DMS53 treated with DMSO at 0.1 percent for 48 hours (cell line): ENCODE measurements around the gene DENND6B.
"Not testable (repeated sequence)": the region's sequence is repeated elsewhere in the genome, so short reads cannot be mapped to it uniquely, and the experiment has no call there.

ENCODE experiments used
- DNase-seq: peaks from one replicate; lab custom pipeline; 2025; ENCODE audit not compliant: unreplicated experiment; lab: John Stamatoyannopoulos, UW

Gene DENND6B, protein sequence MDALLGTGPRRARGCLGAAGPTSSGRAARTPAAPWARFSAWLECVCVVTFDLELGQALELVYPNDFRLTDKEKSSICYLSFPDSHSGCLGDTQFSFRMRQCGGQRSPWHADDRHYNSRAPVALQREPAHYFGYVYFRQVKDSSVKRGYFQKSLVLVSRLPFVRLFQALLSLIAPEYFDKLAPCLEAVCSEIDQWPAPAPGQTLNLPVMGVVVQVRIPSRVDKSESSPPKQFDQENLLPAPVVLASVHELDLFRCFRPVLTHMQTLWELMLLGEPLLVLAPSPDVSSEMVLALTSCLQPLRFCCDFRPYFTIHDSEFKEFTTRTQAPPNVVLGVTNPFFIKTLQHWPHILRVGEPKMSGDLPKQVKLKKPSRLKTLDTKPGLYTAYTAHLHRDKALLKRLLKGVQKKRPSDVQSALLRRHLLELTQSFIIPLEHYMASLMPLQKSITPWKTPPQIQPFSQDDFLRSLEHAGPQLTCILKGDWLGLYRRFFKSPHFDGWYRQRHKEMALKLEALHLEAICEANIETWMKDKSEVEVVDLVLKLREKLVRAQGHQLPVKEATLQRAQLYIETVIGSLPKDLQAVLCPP

DNA sequence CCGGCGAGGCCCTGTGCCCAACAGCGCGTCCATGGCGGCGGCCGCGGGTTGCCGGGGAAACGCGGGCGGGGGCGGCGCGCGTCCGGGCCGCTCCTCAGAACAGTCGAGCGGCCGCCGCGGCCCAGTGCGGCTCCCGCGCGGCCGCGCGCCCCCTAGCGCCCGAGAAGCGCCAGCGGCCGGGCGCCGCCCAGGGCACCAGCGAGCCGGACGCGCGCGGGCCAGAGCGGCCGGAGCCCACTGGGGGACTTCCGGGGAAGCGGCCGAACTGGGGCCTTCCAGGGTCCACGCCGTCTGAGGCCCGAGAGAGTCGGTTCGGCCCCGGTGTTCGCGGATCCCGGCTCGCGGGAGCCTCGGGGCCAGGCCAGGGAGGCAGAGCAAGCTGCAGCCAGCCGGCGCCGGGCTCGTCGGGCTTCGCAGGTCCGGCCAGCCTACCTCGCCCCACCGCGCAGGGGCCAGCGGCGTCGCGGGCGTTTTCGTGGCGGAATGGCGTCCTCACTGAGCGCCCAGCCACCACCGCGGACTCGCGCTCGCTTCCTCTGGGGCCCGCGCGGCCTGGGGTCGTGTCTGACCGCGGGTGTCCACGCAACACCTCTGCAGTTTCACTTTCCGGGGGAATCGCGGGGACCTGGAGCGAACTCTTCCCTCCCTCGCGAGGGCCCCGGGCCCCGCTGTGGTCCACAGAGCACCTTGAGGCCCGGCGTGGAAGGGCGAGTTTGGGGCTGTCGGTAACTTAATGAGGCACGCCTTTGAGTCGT, at the start of gene DENND6B:
Gene DENND6B (minus strand): TSS at position 57 of the 755 bp plus-strand sequence. CDS start 24 bp downstream, at position 33.
- peak; percentile 47 for DNase-seq

DNA sequence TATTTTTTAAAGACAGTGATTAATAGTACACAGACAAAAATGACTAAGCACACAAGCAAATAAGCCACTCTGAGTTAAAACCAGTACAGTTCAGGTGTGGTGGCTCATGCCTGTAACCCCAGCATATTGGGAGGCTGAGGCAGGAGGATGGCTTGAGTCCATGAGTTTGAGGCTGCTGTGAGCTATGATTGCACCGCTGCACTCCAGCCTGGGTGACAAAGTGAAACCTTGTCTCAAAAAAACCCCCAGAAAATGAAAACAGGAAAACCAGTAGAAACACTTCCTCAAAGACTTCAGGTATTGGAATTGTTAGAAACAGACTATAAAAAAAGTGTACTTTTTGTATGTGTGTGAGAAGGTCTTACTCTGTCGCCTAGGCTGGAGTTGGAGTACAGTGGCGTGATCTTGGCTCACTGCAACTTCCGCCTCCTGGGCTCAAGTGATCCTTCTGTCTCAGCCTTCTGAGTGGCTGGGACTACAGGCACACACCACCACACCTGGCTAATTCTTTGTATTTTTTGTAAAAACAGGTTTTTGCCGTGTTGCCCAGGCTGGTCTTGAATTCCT, 49.4 kb upstream of the DENND6B start:
- DNase-seq: no peak

DNA sequence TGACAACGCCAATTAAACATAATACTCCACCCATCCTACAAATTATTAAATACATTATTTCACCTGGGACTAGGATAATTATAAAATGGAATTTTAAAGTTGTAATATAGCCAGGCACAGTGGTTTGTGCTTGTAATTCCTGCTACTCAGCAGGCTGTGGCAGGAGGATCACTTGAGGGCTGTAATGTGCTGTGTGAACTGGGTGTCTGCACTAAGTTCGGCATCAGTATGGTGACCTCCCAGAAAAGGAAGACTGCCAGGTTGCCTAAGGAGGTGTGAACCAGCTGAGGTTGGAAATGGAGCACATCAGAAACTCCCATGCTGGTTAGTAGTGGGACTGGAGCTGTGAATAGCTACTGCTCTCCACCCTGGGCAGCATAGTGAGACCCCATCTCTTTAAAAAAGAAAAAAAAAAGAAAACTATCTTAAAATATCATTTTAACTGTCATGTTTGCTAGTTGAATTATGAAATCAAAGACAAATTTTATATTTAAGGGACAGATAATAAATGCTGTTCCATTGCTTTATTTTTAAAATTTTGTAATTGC, 44.4 kb upstream of the DENND6B start:
- no peak for DNase-seq

DNA sequence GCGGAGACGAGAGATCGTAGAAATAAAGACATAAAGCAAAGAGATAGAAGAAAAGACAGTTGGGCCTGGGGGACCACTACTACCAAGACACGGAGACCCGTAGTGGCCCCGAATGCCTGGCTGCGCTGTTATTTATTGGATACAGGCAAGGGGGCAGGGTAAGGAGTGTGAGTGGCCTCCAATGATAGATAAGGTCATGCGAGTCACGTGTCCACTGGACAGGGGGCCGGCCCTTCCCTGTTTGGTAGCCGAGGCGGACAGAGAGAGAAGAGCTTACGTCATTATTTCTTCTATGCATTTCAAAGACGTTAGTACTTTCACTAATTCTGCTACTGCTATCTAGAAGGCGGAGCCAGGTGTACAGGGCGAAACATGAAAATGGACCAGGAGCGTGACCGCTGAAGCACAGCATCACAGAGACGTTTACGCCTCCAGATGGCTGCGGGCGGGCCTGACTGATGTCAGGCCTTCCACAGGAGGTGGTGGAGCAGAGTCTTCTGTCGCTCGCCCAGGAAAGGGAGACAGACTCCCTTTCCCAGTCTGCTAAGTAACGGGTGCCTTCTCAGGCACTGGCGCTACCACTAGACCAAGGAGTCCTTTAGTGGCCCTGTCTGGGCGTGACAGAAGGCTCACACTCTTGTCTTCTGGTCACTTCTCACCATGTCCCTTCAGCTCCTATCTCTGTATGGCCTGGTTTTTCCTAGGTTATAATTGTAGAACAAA, 41.1 kb upstream of the DENND6B start:
- no peak for DNase-seq

DNA sequence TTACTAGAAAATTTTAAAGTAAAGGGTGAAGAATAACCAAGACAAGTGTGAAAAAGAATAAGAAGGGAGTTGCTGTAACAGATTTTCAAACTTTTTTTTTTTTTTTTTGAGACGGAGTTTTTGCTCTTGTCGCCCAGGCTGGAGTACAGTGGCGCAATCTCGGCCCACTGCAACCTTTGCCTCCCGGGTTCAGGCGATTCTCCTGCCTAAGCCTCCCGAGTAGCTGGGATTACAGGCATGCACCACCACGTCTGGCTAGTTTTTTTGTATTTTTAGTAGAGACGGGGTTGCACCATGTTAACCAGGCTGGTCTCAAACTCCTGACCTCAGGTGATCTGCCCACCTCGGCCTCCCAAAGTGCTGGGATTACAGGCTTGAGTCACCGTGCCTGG, 37.0 kb upstream of the DENND6B start:
- DNase-seq: not testable (repeated sequence)

DNA sequence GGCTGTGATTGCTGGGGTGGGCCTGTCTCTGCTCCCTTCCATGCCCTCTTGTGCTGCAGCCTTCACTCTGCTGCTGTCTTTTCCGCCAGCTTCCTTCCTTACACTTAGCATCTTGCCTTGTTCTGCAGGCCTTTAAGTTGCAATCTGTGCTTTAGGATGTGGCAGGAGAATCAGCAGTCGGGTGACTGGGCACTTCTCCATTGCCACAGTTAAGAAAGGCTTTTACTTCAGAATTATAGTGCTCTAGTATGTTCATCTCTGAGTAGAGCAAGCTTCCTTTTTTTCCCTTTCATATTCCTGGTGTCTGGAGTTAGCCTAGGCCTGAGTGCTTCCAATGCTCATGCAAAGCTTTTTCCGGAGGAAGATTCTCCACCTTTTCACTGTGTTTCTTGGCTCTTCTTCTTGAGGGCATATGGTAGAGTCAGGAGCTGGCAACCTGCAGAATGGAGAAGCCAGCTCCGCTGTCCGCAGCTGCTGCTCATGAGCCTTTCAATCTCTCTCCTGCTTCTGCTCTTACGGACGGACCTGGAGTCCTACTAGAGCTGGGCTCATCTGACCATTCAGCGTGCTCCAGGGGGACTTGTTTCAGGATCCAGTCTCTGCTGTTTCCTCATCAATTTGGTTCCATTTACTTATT, 36.5 kb upstream of the DENND6B start:
- no peak for DNase-seq

DNA sequence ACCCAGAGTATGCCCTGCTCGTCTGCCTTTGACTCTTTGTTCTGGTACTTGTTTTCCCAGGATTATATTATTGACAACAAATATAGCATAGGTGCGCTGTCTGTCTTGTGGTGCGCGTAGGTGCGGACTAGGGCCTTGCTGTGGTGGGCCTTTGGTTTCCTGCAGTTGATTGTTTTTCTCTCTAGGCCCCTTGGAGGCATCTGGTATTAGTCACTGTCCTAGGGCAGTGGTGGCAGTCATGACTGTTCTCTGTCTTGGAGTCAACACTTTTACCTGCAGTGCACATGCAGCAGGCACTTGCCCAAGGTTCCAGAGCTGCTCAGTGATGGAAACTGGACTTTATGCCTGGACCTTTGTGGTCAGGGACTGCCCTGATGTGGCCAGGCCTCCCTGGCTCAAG, 34.9 kb upstream of the DENND6B start:
- DNase-seq: no peak

DNA sequence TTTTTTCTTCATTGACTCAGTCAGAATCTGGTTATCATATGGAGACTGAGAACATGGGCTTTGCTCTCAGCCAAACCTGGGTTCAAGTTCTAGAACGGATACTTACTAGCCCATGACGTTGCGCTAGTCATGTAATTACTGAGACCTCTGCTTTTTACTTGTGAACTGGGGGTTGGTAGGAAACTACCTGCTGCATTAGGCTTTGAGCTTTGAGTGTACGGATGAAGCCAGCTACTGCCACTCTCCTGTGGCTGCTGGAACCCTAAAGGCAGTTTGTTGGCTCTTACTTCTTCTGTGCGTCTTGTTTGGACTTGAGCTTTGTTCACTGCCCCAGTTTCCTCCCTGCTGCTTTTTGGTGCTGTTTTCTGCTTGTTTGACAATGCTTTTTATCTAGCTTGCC, 34.4 kb upstream of the DENND6B start:
- no peak for DNase-seq

DNA sequence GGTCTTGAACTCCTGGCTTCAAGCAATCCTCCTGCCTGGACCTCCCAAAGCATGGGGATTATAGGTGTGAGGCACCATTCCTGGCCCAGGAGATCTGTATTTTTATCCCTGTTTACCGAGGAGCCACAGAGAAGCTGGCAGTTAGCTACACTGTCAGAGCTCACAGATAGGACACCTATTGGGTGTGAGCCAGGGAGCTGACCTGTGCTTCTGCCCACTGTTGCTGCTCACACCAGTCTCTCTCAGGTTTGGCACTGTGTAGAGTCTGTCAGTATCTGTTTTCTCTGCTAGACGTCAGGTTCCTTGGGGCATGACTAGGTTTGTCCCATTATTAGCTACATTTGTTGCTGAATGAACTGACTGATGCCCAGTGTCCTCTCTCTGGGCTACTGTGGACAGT, 33.8 kb upstream of the DENND6B start:
- no peak for DNase-seq

DNA sequence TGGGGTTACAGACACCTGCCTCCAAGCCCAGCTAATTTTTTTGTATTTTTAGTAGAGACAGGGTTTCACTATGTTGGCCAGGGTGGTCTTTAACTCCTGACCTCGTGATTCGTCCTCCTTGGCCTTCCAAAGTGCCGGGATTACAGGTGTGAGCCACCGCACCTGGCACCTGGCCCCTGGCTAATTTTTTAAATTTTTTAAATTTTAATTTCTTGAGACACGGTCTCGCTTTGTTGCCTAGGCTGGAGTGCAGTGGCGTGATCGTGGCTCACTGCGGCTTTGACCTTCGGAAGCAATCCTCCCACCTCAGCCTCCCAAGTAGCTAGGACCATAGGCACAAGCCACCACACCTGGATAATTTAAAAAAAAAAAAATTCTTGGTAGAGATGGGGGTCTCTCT, 30.9 kb upstream of the DENND6B start:
- no peak for DNase-seq

DNA sequence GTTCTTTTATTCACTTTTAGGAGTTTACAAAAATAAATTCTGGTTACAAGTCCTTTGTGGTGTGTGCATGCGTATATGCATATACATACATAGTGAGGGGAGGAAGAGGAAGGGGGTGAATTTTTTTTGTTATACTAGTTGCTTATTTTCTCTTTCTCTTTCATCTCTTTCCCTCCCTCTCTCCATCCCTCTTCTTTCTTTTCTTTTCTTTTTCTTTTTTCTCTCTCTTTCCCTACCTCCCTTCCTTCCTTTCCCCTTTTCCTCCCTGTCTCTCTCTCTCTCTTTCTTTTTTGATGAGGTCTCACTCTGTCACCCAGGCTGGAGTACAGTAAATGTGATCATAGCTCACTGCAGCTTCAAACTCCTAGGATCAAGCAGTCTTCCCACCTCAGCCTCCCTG, 30.4 kb upstream of the DENND6B start:
- no peak for DNase-seq

DNA sequence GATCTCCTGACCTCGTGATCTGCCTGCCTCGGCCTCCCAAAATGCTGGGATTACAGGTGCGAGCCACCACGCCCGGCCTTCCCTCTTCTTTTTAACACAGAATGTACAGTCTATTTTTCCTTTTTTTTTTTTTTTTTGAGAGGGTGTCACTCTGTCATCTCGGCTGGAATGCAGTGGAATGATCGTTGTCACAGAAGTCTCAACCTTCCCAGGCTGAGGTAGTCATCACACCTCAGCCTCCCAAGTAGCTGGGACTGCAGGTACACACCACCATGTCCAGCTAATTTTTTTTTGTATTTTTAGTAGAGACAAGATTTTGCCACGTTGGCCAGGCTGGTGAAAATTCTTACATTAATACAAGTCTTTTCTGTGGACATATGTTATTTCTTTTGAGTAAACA, 29.4 kb upstream of the DENND6B start:
- no peak for DNase-seq

DNA sequence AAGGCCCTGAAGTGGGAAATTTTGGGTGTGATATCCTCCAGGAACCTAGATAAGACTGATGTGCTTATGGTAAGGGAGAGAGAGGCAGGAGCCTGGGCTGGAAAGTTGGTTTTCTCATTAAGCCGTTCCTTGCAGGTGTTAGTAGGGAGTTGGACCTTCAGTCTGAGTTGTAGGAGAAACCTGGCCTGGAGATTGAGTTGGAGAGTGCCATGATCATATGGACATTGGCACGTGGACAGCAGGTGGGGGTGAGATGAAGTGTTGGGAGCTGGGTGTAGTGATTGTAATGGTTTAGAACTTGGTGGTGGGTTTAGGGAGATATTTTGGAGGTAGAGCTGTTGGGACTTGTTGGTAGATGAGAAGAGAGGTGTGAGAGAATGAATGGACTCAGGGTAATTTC, 21.2 kb upstream of the DENND6B start:
- no peak for DNase-seq

DNA sequence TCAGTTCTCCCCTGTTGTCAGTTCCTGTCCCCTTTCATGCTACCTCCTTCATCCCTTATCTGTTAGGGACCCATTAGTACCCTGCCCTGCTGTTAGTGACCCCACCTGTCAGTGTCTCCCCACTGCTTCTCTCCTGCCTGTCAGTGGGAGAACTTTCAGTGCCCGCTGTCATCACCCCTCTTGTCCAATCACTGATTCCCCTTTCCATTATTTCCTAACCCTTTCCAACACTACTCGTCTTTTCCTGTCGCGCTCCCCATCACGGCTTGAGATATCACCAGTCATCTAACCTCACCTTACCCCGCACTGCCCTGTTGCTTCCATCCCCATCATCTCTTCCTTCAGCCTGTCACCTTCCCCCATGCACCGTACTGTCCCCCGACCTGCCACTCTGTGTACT, 20.3 kb upstream of the DENND6B start:
- DNase-seq: no peak

DNA sequence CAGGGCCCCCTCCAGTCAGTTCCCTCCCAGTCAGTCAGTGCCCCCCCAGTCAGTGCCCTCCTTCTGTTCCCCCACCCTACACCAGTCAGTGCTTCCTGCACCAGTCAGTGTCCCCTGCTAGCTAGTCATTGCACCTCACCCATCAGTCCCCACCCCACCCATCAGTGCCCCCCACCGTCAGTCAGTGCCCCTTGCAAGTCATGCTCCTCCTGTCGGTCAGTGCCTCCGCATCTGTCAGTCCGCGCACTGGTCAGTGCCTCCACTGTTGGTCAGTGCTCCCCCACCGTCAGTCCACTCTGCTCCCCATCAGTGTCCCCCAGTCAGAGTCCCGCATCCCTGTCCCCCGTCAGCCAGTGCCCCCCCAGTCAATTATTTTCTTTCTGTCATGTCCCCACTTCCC, 19.7 kb upstream of the DENND6B start:
- DNase-seq: no peak

DNA sequence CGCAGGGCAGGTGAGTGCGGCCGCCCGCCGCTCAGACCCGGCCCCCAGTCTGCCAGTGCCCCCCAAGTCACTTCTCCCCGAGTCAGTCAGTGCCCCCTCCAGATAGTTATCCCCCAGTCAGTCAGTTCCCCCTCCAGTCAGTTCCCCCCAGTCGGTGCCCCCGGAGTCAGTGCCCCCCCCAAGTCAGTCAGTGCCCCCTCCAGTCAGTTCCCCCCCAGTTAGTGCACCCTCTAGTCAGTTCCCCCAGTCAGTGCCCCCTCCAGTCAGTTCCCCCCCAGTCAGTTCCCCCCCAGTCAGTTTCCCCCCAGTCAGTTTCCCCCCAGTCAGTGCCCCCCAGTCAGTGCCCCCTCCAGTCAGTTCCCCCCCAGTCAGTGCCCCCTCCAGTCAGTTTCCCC, 16.7 kb upstream of the DENND6B start:
- DNase-seq: no peak

DNA sequence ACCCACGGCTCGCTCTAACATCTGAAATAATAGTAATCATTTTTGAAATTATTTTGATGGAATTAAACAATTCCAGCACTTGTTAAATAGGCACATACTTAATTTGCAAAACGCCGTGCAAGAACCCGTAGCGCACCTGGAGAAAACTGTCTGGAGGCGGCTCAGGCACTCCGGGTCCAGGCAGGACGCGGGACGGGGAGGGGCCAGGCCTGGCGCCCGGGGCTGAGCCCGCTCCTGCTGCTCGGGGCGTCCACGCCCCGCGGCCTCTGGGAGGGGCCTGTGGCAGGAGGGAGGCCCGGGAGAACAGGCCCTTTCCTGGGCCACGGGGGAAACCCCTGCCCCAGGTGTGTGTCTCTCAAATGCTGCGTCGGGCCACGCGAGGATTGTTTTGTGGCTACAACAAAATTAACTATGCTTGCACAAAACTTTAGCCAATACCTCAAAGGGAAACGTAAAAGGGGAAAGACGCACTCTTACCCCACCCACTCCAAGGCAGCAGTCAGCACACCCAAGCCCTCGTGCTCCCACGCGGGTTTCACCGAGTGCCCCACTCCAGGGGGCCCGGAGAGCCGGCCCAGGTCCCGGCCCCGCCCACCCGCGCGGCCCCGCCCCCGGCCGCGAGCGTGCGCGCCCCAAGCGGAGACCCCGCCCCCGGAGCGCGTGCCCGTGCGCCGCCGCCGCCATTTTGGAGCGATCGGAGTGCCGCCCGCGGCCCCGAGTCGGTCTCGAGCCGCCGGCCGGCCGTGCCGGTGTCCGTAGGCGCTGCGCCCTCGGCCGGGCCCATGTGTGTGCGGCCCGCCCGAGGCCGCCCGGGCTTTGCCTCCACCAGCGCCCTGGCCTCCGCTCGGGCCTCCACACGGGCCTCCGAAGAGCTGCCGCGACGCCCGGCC, 16.1 kb upstream of the DENND6B start, which contains the start of gene PPP6R2:
Gene PPP6R2 (plus strand): TSS at position 677 of the 890 bp plus-strand sequence. CDS start 50,582 bp downstream, outside the sequence.
- peak; percentile 62 for DNase-seq

DNA sequence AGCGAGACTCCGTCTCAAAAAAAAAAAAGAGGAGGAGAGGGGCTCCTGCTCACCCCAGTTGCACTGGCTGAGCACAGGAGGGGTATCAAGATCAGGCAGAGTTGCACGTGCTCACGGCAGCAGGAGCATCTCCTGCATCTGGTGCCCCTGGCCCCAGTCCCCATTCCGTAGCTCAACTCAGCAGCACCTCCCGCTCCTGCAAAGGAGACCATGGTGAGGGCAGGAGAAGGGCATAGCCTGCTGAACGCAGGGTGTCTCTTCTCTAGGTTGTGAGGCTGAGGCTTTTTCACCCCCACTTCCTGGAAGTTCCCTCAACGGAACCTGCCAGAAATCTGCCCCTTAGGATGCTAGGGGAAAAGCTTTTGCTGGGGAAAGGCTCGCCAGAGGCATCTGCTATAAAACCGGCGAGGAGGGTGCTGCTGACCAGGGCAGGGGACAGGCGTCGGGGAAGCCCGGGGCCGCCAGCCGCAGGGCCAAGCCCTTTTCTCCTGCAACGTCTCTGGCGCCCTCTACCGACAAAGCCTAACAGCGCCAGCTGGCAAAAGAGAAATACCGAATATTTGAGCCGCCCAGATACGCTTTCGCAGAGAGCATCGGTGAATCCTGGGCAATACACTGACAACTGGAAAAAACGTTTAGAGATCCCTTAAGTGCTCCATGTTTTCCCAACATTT, 15.3 kb upstream of the DENND6B start:
- peak; percentile 82 for DNase-seq
